K562 (cell line): ENCODE measurements around the gene GLG1.

Experiments used
- ATF2 ChIP-seq: sonication (generic); formaldehyde crosslinking; IDR thresholded peaks from 2 replicates; pipeline ENCODE4 v1.8.1; 2022; ENCODE audit warnings: missing genetic modification reagents
- CBFB ChIP-seq: sonication (generic); formaldehyde crosslinking; IDR thresholded peaks from 2 replicates; pipeline ENCODE4 v1.4.0; 2020; ENCODE audit warnings: mild to moderate bottlenecking, missing genetic modification reagents
- CTCF ChIP-seq, 3 experiments: IDR thresholded peaks in 2 of 3; conservative IDR thresholded peaks in 1 of 3; 2 replicates each; pipeline ENCODE4 v1.5.1; 2011 to 2012; ENCODE audit warnings: low read length in 3 of 3, mild to moderate bottlenecking in 3 of 3, control low read depth in 2 of 3, improper control_type of control experiment in 1 of 3, inconsistent platforms in 1 of 3, low read depth in 1 of 3, mixed read lengths in 1 of 3, moderate library complexity in 1 of 3; ENCODE audit not compliant: insufficient read depth in 2 of 3
- ELK1 ChIP-seq: sonication (generic); formaldehyde crosslinking; IDR thresholded peaks from 2 replicates; pipeline ENCODE4 v1.8.1; 2022; ENCODE audit warnings: missing genetic modification reagents
- HDAC6 ChIP-seq: IDR thresholded peaks from 2 replicates; pipeline ENCODE4 v1.6.1; 2012; ENCODE audit warnings: low read depth, mild to moderate bottlenecking, control low read depth, inconsistent platforms, low read length, moderate library complexity
- HNRNPLL ChIP-seq: fragments of 200-400 bp; formaldehyde crosslinking; IDR thresholded peaks from 2 replicates; pipeline ENCODE4 v1.6.1; 2017; ENCODE audit warnings: low read length, low read depth, mild to moderate bottlenecking; ENCODE audit not compliant: poor library complexity, severe bottlenecking
- JUND ChIP-seq, 2 experiments: IDR thresholded peaks; 2 replicates in 1 of 2; 3 replicates in 1 of 2; pipeline ENCODE4 v1.6.1; 2011; ENCODE audit warnings: borderline replicate concordance in 2 of 2, low read depth in 2 of 2, low read length in 2 of 2, improper control_type of control experiment in 1 of 2, missing biosample characterization in 1 of 2, missing genetic modification characterization in 1 of 2, missing genetic modification reagents in 1 of 2
- SMARCA4 ChIP-seq: fragments of 450-650 bp; IDR thresholded peaks from 2 replicates; pipeline ENCODE4 v1.6.1; 2016
- U2AF1 ChIP-seq: fragments of 200-400 bp; formaldehyde crosslinking; optimal IDR thresholded peaks from 2 replicates; pipeline ENCODE3; 2017; ENCODE audit warnings: mild to moderate bottlenecking, low read depth, low read length, moderate library complexity

GRCh38 chr16:74492976-74493375 lies 113.9 kb downstream of the GLG1 start:
- TF ChIP-seq CTCF (IDR thresholded peaks at IDR 0.05 in 2 of 3, conservative IDR thresholded peaks at IDR 0.05 in 1 of 3; ENCODE audit: insufficient read depth in 2 of 3, low read depth in 1 of 3, low read length in 3 of 3), result no peak
- TF ChIP-seq ATF2 (CRISPR knock-in tag), result no peak
- no peak for TF ChIP-seq JUND (IDR thresholded peaks at IDR 0.05; ENCODE audit: borderline replicate concordance, low read depth, low read length)
- TF ChIP-seq JUND (tag; IDR thresholded peaks at IDR 0.05; ENCODE audit: borderline replicate concordance, low read depth, low read length), result no peak
- no peak for TF ChIP-seq HNRNPLL
- no peak for TF ChIP-seq ELK1 (CRISPR knock-in tag)
- TF ChIP-seq HDAC6, result no peak
- no peak for TF ChIP-seq CBFB (CRISPR knock-in tag)
- TF ChIP-seq U2AF1, result no peak
- no peak for TF ChIP-seq SMARCA4
